ENCODE results near the gene MAP3K2.

GRCh38 chr2:127256381-127256780 is 131.4 kb downstream of the MAP3K2 start:
- no peak for TF ChIP-seq POLR2A (IDR thresholded peaks at IDR 0.05)
- TF ChIP-seq, protein P1, sequence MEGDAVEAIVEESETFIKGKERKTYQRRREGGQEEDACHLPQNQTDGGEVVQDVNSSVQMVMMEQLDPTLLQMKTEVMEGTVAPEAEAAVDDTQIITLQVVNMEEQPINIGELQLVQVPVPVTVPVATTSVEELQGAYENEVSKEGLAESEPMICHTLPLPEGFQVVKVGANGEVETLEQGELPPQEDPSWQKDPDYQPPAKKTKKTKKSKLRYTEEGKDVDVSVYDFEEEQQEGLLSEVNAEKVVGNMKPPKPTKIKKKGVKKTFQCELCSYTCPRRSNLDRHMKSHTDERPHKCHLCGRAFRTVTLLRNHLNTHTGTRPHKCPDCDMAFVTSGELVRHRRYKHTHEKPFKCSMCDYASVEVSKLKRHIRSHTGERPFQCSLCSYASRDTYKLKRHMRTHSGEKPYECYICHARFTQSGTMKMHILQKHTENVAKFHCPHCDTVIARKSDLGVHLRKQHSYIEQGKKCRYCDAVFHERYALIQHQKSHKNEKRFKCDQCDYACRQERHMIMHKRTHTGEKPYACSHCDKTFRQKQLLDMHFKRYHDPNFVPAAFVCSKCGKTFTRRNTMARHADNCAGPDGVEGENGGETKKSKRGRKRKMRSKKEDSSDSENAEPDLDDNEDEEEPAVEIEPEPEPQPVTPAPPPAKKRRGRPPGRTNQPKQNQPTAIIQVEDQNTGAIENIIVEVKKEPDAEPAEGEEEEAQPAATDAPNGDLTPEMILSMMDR (IDR thresholded peaks at IDR 0.05): no peak
